GM23338 (cell line): Measurements from ENCODE around the gene EPB41L4A. TPM values are rescaled to one million over a fixed set of nuclear protein-coding genes. Genes with fewer than 3 reads are reported as not detected.

Source experiments
- ATAC-seq: fragments of 200-7000 bp; cut with Tn5 transposase; 3 replicates; pipeline ENCODE4 v1.9.1; 2020
- DNase-seq: peaks from one replicate; pipeline ENCODE4 v3.0.0-alpha.2; 2015; ENCODE audit warnings: low spot score
- H2AFZ ChIP-seq: fragments of 200-600 bp; sonication (generic); 2 replicates; pipeline ENCODE4 v1.8.0; 2016; ENCODE audit warnings: antibody characterized with exemption, mild to moderate bottlenecking, moderate library complexity
- H3F3A ChIP-seq: fragments of 200-600 bp; sonication (generic); replicated peaks from 2 replicates; pipeline ENCODE4 v1.8.0; 2017; ENCODE audit warnings: antibody characterized with exemption, mixed run types, low read depth
- H3K27ac ChIP-seq: fragments of 200-600 bp; sonication (generic); 2 replicates; pipeline ENCODE4 v1.6.1; 2016; ENCODE audit warnings: low read depth
- H3K27me3 ChIP-seq: fragments of 200-600 bp; sonication (generic); 2 replicates; pipeline ENCODE4 v1.8.0; 2016; ENCODE audit warnings: mild to moderate bottlenecking, mixed run types, moderate library complexity; ENCODE audit not compliant: insufficient read depth
- H3K36me3 ChIP-seq: fragments of 200-600 bp; sonication (generic); 2 replicates; pipeline ENCODE4 v1.8.0; 2016; ENCODE audit warnings: mild to moderate bottlenecking; ENCODE audit not compliant: insufficient read depth
- H3K4me1 ChIP-seq: fragments of 200-600 bp; sonication (generic); 2 replicates; pipeline ENCODE4 v1.8.0; 2016; ENCODE audit warnings: mild to moderate bottlenecking, moderate library complexity; ENCODE audit not compliant: insufficient read depth
- H3K4me2 ChIP-seq: fragments of 200-600 bp; sonication (generic); 2 replicates; pipeline ENCODE4 v1.7.1; 2017; ENCODE audit warnings: mixed run types
- H3K4me3 ChIP-seq: fragments of 200-600 bp; sonication (generic); 2 replicates; pipeline ENCODE4 v1.6.1; 2016; ENCODE audit warnings: mixed run types
- H3K79me2 ChIP-seq: fragments of 200-600 bp; sonication (generic); replicated peaks from 2 replicates; pipeline ENCODE4 v1.8.0; 2017; ENCODE audit warnings: mild to moderate bottlenecking; ENCODE audit not compliant: insufficient read depth
- H3K9me2 ChIP-seq: fragments of 200-600 bp; sonication (generic); 2 replicates; pipeline ENCODE4 v1.8.0; 2017; ENCODE audit not compliant: insufficient read depth
- H4K20me1 ChIP-seq: fragments of 200-600 bp; sonication (generic); replicated peaks from 2 replicates; pipeline ENCODE4 v1.8.0; 2017; ENCODE audit warnings: mild to moderate bottlenecking; ENCODE audit not compliant: insufficient read depth
- H3K27ac Mint-ChIP-seq: 2 replicates; pipeline ENCODE4 v1.8.0; 2020; ENCODE audit warnings: inconsistent platforms, mild to moderate bottlenecking, moderate library complexity, mixed read lengths
- H3K27me3 Mint-ChIP-seq: 3 replicates; pipeline ENCODE4 v1.8.0; 2022; ENCODE audit warnings: low read depth, mild to moderate bottlenecking, moderate library complexity, mixed read lengths, inconsistent platforms; ENCODE audit not compliant: insufficient read depth, poor library complexity
- H3K36me3 Mint-ChIP-seq: 3 replicates; pipeline ENCODE4 v1.8.0; 2021; ENCODE audit warnings: low read depth, mild to moderate bottlenecking, inconsistent platforms, moderate library complexity, mixed read lengths
- H3K4me1 Mint-ChIP-seq: 3 replicates; pipeline ENCODE4 v1.8.0; 2020; ENCODE audit warnings: mild to moderate bottlenecking, inconsistent platforms, mixed read lengths
- H3K4me3 Mint-ChIP-seq: 3 replicates; pipeline ENCODE4 v1.8.0; 2021; ENCODE audit warnings: moderate library complexity, mild to moderate bottlenecking, inconsistent platforms, mixed read lengths
- H3K9me3 Mint-ChIP-seq: 3 replicates; pipeline ENCODE4 v1.8.0; 2020; ENCODE audit warnings: moderate library complexity, mild to moderate bottlenecking, inconsistent platforms, mixed read lengths
- CREB1 ChIP-seq: fragments of 250-450 bp; sonication (Bioruptor Pico); IDR thresholded peaks from 2 replicates; pipeline ENCODE4 v1.5.0; 2020; ENCODE audit warnings: low read depth, mild to moderate bottlenecking, moderate library complexity
- ETS1 ChIP-seq: IDR thresholded peaks from 2 replicates; pipeline ENCODE4 v1.6.1; 2016; ENCODE audit warnings: antibody characterized with exemption
- EZH2phosphoT487 ChIP-seq: fragments of 200-600 bp; sonication (generic); IDR thresholded peaks from one replicate; pipeline ENCODE4 v1.8.1; 2018; ENCODE audit warnings: antibody characterized with exemption; ENCODE audit not compliant: unreplicated experiment
- NANOG ChIP-seq: IDR thresholded peaks from 2 replicates; pipeline ENCODE4 v1.6.1; 2016; ENCODE audit warnings: antibody characterized with exemption, borderline replicate concordance
- STAT1 ChIP-seq: IDR thresholded peaks from one replicate; pipeline ENCODE4 v1.6.1; 2016; ENCODE audit warnings: antibody characterized with exemption; ENCODE audit not compliant: unreplicated experiment
- ZNF331 ChIP-seq: fragments of 250-450 bp; sonication (Bioruptor Pico); IDR thresholded peaks from 2 replicates; pipeline ENCODE4 v1.5.0; 2020; ENCODE audit warnings: low read depth, mild to moderate bottlenecking, moderate library complexity
- polyA plus RNA-seq: library from polyadenylated mRNA; unstranded; fragments of >200 nt; fragmentation: Nextera tagmentation; extraction: Ambion mirVana; gene quantifications from 2 replicates; pipeline ENCODE4 v1.2.1, GENCODE V29; 2016
- total RNA-seq: library from RNA; depleted of rRNA; stranded (reverse); fragments of >200 nt; shearing (Covaris generic); gene quantifications from 2 replicates; pipeline ENCODE4 v1.2.3, GENCODE V29; 2014
- TF ChIP-seq, protein P1 (sequence below), 2 experiments: fragments of 200-600 bp in 1 of 2; sonication (generic) in 1 of 2; conservative IDR thresholded peaks; 2 replicates each; pipeline versions ENCODE4 v1.5.1 to v1.6.1; 2016 to 2017; ENCODE audit warnings: antibody characterized with exemption in 2 of 2, low read depth in 2 of 2, mild to moderate bottlenecking in 2 of 2, moderate library complexity in 1 of 2
- TF ChIP-seq, protein P2 (sequence below): IDR thresholded peaks from one replicate; pipeline ENCODE4 v1.6.1; 2018; ENCODE audit warnings: antibody characterized with exemption; ENCODE audit not compliant: unreplicated experiment
- TF ChIP-seq, protein P3 (sequence below): fragments of 250-450 bp; sonication (Bioruptor Pico); IDR thresholded peaks from 2 replicates; pipeline ENCODE4 v1.5.0; 2020; ENCODE audit warnings: mild to moderate bottlenecking, moderate library complexity

EPB41L4A gene
- total and polyA plus RNA-seq, 2 experiments from 2014 or later = 5.7 to 6.0 TPM

DNA sequence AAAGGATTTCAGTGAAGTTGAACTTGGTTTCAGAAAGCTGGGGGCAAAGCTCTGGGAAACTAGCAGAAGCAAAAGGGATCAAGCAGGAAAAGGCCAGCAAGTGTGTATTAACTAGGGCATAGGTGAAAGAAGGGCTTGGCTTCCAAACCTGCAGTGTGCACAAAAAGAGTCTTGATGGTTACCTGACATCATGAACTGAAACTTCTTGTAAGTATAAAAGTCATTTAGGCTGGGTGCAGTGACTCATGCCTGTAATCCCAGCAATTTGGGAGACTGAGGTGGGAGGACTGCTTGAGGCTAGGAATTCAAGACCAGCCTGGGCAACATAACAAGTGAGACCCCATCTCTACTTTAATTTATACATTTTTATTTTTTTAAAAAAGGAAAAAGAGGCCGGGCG, 216.4 kb downstream of the EPB41L4A start:
- Mint-ChIP-seq H3K4me1 (peaks cover 44% of the 10 kb centered on the region), H3K27ac (no peak overlapping the region; the same call in 1 of the 2 replicates), H3K4me3 (no peak overlapping the region), H3K36me3 (no peaks in the 10 kb centered on the region), H3K9me3 (no peaks in the 10 kb centered on the region), H3K27me3 (no peaks in the 10 kb centered on the region)
- no peak for TF ChIP-seq ZNF331 (CRISPR knock-in tag)
- no peak for DNase-seq
- Histone ChIP-seq H3K4me3 (no peak overlapping the region), H3K4me1 (peaks cover 33% of the 10 kb centered on the region), H2AFZ (no peak overlapping the region), H3K79me2 (no peaks in the 10 kb centered on the region), H3K27ac (no peak overlapping the region), H3F3A (no peaks in the 10 kb centered on the region), H4K20me1 (no peaks in the 10 kb centered on the region), H3K9me2 (no peaks in the 10 kb centered on the region), H3K4me2 (no peak overlapping the region), H3K36me3 (no peaks in the 10 kb centered on the region), H3K27me3 (no peaks in the 10 kb centered on the region)
- no peak for ATAC-seq

- Mint-ChIP-seq H3K4me1 (peaks cover 29% of the 10 kb centered on the region), H3K27me3 (no peaks in the 10 kb centered on the region), H3K4me3 (no peak overlapping the region), H3K36me3 (no peaks in the 10 kb centered on the region), H3K27ac (no peak overlapping the region), H3K9me3 (no peaks in the 10 kb centered on the region)
- no peak overlapping the region for H3K4me3 ChIP-seq
- peaks cover 17% of the 10 kb centered on the region for H3K4me1 ChIP-seq
- H4K20me1 ChIP-seq = no peaks in the 10 kb centered on the region
- TF ChIP-seq ZNF331 (CRISPR knock-in tag) (no peak), STAT1 (no peak), ETS1 (no peak), EZH2phosphoT487 (no peak), CREB1 (CRISPR knock-in tag) (no peak), NANOG (no peak)
- TF ChIP-seq, protein P1, sequence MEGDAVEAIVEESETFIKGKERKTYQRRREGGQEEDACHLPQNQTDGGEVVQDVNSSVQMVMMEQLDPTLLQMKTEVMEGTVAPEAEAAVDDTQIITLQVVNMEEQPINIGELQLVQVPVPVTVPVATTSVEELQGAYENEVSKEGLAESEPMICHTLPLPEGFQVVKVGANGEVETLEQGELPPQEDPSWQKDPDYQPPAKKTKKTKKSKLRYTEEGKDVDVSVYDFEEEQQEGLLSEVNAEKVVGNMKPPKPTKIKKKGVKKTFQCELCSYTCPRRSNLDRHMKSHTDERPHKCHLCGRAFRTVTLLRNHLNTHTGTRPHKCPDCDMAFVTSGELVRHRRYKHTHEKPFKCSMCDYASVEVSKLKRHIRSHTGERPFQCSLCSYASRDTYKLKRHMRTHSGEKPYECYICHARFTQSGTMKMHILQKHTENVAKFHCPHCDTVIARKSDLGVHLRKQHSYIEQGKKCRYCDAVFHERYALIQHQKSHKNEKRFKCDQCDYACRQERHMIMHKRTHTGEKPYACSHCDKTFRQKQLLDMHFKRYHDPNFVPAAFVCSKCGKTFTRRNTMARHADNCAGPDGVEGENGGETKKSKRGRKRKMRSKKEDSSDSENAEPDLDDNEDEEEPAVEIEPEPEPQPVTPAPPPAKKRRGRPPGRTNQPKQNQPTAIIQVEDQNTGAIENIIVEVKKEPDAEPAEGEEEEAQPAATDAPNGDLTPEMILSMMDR (conservative IDR thresholded peaks at IDR 0.05; ENCODE audit: low read depth in 2 of 2) = no peak
- TF ChIP-seq, protein P2, sequence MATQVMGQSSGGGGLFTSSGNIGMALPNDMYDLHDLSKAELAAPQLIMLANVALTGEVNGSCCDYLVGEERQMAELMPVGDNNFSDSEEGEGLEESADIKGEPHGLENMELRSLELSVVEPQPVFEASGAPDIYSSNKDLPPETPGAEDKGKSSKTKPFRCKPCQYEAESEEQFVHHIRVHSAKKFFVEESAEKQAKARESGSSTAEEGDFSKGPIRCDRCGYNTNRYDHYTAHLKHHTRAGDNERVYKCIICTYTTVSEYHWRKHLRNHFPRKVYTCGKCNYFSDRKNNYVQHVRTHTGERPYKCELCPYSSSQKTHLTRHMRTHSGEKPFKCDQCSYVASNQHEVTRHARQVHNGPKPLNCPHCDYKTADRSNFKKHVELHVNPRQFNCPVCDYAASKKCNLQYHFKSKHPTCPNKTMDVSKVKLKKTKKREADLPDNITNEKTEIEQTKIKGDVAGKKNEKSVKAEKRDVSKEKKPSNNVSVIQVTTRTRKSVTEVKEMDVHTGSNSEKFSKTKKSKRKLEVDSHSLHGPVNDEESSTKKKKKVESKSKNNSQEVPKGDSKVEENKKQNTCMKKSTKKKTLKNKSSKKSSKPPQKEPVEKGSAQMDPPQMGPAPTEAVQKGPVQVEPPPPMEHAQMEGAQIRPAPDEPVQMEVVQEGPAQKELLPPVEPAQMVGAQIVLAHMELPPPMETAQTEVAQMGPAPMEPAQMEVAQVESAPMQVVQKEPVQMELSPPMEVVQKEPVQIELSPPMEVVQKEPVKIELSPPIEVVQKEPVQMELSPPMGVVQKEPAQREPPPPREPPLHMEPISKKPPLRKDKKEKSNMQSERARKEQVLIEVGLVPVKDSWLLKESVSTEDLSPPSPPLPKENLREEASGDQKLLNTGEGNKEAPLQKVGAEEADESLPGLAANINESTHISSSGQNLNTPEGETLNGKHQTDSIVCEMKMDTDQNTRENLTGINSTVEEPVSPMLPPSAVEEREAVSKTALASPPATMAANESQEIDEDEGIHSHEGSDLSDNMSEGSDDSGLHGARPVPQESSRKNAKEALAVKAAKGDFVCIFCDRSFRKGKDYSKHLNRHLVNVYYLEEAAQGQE = no peak
- TF ChIP-seq, protein P3, sequence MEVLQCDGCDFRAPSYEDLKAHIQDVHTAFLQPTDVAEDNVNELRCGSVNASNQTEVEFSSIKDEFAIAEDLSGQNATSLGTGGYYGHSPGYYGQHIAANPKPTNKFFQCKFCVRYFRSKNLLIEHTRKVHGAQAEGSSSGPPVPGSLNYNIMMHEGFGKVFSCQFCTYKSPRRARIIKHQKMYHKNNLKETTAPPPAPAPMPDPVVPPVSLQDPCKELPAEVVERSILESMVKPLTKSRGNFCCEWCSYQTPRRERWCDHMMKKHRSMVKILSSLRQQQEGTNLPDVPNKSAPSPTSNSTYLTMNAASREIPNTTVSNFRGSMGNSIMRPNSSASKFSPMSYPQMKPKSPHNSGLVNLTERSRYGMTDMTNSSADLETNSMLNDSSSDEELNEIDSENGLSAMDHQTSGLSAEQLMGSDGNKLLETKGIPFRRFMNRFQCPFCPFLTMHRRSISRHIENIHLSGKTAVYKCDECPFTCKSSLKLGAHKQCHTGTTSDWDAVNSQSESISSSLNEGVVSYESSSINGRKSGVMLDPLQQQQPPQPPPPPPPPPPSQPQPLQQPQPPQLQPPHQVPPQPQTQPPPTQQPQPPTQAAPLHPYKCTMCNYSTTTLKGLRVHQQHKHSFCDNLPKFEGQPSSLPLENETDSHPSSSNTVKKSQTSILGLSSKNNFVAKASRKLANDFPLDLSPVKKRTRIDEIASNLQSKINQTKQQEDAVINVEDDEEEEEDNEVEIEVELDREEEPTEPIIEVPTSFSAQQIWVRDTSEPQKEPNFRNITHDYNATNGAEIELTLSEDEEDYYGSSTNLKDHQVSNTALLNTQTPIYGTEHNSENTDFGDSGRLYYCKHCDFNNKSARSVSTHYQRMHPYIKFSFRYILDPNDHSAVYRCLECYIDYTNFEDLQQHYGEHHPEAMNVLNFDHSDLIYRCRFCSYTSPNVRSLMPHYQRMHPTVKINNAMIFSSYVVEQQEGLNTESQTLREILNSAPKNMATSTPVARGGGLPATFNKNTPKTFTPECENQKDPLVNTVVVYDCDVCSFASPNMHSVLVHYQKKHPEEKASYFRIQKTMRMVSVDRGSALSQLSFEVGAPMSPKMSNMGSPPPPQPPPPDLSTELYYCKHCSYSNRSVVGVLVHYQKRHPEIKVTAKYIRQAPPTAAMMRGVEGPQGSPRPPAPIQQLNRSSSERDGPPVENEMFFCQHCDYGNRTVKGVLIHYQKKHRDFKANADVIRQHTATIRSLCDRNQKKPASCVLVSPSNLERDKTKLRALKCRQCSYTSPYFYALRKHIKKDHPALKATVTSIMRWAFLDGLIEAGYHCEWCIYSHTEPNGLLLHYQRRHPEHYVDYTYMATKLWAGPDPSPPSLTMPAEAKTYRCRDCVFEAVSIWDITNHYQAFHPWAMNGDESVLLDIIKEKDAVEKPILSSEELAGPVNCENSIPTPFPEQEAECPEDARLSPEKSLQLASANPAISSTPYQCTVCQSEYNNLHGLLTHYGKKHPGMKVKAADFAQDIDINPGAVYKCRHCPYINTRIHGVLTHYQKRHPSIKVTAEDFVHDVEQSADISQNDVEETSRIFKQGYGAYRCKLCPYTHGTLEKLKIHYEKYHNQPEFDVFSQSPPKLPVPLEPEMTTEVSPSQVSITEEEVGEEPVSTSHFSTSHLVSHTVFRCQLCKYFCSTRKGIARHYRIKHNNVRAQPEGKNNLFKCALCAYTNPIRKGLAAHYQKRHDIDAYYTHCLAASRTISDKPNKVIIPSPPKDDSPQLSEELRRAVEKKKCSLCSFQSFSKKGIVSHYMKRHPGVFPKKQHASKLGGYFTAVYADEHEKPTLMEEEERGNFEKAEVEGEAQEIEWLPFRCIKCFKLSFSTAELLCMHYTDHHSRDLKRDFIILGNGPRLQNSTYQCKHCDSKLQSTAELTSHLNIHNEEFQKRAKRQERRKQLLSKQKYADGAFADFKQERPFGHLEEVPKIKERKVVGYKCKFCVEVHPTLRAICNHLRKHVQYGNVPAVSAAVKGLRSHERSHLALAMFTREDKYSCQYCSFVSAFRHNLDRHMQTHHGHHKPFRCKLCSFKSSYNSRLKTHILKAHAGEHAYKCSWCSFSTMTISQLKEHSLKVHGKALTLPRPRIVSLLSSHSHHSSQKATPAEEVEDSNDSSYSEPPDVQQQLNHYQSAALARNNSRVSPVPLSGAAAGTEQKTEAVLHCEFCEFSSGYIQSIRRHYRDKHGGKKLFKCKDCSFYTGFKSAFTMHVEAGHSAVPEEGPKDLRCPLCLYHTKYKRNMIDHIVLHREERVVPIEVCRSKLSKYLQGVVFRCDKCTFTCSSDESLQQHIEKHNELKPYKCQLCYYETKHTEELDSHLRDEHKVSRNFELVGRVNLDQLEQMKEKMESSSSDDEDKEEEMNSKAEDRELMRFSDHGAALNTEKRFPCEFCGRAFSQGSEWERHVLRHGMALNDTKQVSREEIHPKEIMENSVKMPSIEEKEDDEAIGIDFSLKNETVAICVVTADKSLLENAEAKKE (CRISPR knock-in tag) = no peak
- no peaks in the 10 kb centered on the region for H3K36me3 ChIP-seq
- peaks cover 6% of the 10 kb centered on the region; the same call in 1 of the 2 replicates for H3K9me2 ChIP-seq
- H3F3A ChIP-seq = no peaks in the 10 kb centered on the region
- H3K4me2 ChIP-seq = no peak overlapping the region
- no peaks in the 10 kb centered on the region for H3K27me3 ChIP-seq
- no peak overlapping the region for H3K27ac ChIP-seq
- ATAC-seq = no peak
- H3K79me2 ChIP-seq = no peaks in the 10 kb centered on the region
- DNase-seq = no peak
- no peak overlapping the region for H2AFZ ChIP-seq
Observed at GRCh38 chr5:112201141-112201540, 217.9 kb downstream of the EPB41L4A start.
